OCI-M2 (cell line): ENCODE data around the gene MAPK9.
"Not testable (repeated sequence)": the region's sequence is repeated elsewhere in the genome, so short reads cannot be mapped to it uniquely, and the experiment has no call there.

Experiments used
- DNase-seq: peaks from one replicate; lab custom pipeline; 2025; ENCODE audit not compliant: unreplicated experiment; lab: John Stamatoyannopoulos, UW

The MAPK9 gene

DNA sequence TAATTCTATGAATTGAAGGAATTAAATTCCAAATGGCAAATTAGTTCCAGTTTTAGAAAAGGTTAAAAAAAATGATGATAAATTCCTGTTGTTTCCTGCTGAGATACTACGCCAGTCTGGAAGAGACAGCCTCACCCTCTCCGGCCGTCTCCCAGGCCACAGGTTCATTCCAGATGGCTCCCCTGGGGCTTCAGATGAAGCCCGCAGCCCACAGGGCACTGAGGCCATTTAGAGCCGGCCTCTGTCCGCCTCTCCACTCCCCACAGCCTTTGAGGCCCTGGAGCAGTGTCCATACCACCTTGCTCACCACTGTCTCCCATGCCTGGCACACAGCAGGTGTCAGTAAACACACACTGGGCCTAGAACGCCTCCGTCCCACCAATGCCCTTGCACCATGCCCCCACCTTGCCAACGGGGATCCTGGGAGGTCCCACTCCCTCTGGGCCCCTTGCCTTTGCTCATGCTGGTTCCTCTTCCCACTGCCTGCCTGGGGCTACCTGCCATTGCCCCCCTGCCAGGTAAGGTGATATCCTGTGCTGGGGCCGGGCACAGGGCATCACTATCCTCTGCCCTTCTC is 35.2 kb upstream of the MAPK9 start:
- DNase-seq: no peak

DNA sequence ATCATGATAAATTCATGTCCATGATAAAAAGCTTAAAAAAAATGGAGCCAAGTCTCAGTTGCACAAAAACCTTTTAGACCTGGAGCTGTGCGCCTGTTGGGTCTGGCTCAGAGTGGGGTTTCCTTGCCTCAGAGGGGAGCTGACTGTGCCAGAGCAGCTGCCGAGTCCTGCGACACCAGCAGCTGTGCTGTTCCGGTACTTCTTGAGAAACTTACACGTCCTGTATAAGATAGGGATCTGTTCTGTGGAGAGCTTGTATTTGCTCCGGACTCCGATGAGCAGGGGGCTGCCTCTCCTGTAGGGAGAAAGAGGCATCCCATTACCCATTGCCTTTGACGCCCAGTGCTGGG is 32.7 kb upstream of the MAPK9 start:
- no peak for DNase-seq

DNA sequence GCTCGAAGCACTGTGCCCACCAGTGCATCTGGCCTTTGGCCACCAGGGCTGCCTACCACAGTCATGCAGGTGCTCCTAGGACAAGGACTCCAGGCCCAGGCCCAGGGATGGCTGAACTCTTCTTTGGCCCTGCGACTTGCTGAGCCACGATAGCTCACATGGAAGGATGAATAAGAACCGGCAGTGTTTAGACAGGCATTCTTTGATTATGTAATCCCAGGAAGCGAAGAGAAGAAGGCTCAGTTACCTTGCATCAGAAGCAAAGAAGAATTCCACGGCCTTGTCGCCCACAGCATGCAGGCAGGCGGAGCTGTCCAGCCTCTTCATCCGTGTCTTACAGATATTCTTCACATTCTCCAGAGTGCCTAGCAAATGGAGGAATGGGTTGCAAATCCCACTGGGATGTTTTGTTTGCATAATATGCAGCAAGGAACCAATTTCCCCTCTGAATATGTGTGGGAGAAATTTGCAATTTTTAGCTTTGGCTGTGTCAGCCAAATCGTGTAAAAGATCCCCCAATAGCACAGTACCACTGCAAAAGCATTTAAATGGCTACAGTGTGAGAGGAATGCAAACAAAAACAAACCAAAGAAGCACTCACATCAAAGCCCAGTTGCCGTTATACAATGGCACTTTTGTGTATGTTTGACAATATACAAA is 32.2 kb upstream of the MAPK9 start:
- no peak for DNase-seq

DNA sequence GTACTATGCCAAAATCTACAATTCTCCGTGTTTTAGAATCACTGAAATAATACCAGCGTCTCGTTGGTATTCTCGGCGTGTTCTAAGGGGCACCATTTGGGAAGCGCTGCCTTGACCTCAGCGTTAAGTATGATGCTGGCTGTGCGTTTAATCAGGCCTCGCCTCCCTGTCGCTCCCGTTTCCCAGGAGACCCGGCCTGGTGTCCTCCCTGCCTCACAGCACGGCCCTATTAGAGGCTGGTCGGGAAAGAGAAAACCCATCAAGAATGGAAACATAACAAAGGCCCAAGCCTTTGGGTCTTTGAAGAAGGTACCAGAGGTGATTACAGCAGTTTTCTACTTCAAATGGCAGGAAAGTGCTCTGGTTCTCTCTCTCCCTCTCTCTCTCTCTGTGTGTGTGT is 31.3 kb upstream of the MAPK9 start:
- DNase-seq: no peak

DNA sequence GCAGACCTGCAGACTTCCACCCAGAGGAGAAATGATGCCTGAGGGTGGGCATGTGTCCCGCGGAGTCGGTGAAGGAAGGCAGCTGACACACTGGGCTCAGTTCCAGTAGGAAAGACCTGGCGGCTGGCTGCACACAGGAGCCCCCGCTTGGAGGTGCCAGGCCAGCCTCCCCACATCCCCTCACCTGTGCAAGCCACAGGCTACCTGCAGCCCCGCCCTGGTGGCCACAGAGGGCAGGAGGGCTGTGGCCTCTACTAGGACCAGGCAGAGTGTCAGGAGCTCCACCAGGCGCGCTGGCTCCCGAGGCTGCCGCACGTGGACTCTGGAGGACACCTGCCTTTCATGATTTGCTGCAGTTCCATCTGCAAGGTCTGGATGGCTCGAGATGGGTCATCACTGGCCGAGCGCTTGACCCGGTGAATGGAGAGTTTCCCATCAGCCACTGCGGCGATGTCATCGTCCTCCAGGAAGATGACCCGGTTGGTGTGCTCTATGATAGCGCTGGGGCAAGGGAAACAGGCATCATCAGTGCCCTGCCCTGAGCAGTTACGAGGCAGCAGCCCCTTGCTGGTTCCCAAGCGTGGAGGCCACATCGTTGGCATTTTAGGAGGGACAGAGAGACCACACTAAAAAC is 26.7 kb upstream of the MAPK9 start:
- no peak for DNase-seq

DNA sequence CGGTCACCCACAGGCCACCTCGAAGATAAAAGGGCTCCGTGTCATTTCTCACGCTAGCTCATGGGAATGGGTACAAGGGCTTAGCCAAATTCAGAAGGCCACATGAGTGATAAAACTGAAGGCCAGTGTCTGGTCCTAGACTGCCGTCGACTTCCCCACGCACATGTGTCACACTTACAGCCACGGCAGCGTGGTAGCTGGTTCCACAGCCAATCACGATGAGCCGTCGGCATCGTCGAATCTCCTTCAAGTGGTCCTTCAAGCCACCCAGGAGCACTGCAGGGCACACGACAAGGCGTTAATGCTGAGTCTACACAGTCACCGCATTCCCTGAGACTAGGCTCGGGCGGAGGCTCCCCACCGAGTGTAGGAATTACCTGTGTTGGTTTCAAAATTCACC is 24.7 kb upstream of the MAPK9 start:
- DNase-seq: no peak

DNA sequence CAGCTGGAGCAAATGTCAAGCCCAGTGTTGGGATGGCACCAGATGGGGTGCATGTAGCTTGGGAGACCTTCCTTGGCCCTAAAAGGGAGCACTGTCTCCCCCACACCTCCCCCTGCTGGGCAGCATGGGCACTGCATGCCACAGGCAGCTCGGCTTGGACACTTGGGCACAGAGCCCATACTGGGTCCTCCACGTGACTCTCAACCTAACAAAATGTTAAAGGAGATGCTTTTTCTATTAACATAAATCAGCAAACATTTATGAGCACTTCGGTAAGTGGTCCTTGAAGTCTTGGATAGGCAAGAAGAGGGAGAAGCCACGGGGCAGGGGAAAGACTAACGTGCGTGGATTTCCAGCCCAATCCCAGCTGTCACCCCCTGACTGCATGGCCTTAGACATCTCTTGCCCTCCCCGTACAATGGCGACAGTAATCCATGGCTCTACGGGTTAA is 23.9 kb upstream of the MAPK9 start:
- DNase-seq: no peak

DNA sequence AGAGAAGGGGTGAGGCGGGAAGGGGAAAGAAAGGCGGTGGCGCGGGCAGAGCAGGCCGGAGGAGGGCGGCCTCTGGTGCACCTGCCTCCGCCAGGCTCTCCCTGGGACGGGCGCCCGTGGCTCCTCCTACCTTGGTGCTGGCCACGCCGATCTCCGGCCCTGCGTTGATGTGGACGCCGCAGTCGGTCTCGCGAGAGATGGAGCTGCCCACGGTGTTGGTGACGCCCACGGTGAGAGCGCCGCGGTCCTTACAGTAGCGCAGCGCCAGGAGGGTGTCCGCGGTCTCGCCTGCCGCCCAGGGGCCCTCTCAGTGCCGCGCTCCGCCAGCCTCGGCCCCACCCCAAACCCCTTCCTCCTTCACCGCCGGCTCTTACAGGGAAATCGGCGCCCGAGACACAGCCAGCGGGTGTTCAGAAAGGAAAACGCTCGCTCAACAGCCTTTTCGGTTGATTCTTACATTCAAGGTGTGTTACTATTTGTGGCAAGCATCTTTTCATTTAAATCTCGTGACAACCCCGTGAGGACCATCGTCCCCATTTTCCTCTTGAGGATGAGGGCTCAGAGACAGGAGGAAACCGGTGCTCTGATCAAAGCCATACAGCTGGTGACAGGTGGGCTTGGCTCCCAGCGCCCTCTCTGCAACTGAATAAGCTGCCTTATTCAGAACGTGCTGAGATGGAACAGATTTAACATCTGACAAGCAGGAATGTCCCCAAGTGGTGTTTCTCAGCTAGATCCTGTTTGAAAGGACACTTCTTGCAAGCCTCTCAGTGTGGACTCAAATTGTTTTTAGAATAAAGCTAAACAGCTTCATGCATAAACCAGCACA is 22.0 kb upstream of the MAPK9 start:
- no peak for DNase-seq

DNA sequence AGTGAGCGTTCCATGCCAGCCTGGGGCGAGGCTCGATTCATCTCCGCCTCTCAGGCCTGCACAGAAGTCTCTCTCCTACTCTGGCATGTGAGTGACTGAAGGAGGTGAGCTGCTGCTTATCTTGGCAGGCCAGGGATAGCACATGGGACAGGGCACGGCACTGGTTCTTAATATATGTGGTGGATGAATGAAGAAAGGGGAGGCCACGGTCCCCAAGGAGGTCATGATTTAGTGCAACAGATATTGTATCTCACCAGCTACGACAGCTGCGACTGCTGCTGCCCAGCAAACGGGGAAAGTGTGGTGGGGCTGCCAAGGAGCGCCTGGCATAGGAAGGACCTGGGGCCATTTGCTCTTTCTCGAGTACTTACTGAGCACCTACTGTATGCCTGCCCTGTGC is 19.3 kb upstream of the MAPK9 start:
- DNase-seq: no peak

DNA sequence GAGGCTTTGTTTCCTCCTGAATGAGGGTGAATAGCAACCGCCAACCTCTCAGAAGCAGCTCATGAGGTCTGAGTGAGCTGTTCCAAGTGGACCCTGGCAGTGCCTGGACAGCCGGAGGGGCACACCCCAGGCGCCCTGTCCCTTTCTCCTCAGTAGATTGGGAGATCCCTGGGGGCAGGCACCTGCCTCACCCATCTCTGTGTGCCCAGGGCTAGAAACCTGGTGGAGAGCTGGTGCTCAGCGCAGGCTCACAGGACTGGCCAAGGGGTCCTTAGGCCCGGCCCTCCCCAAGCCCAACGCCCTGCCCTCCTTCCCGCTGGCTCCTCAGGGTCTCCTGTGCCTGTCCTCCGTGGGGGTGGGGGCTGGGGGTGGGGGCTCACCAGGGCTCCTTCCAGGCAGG is 14.9 kb upstream of the MAPK9 start:
- DNase-seq: no peak

DNA sequence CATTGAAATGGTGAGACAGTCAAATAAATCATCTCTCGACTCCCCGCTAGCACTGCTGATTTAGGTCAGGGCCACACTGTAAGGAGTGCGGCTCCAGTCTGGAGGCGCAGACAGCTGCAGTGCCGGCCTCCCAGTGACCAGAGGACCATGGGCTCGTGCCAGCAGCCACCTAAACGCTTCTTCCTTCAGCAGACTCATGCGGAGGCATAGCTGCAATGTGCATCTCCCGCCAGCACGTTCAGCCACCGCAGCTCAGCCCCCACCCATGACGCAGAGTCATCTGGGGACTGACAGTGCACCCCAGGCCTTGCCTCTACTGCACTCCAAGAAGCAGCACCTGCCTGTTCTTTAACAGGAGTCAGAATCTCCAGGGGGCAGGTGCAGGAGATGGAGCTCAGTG is 13.6 kb upstream of the MAPK9 start:
- no peak for DNase-seq

DNA sequence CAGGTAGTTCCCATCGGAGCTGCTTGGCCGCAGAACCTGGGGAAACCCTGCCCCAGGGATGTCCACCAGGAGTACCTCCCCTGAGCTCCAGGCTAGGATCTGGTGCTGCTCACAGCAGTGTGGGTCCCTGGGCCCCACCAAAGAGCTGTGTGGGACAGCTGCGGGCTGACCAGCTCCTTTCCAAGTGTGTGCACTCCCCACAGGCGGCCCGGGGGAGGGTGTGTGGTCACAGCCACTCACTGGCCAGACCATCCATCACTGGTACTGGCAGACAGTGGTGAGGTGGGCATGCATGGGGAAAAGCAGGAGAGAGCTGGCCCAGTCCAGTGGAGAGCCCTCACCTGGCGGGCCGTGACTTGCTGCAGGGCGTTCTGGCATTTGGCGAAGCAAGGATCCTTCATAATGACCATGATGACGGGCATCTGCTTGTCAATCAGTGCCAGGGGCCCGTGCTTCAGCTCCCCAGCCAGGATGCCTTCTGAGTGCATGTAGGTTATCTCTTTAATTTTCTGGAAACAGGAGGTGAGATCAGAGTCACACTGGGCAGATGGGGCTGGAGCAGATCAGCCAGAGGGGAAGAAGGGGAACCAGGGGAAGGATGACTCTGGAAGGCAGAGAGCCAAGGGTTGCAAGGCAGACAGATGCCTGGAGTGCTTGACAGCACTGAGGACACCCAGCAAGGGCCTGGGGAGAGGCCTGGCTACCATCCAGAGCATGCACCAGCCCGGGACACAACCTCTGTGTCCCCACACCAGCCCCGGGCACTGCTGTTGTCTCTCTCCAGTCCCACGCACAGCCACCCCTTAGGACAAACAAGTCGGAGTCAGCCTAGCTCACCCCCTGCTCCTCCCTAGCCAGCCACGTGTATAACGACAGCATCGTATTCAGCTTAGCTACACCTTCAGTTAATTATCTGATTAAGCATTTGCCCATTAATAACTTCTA is 12.8 kb upstream of the MAPK9 start:
- no peak for DNase-seq

DNA sequence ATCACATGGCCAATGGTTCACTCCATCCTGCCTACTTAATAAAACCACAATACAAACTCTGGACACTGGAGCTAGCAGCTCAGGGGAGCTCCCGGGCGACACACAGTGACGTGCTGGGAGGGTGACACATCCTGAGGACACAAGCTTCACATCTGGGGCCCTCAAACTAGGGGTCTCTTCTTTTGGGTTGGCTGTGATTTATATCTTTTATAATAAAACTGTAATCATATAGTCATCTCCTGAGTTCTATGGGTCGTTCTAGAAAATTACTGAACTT is 12.1 kb upstream of the MAPK9 start:
- DNase-seq: no peak

DNA sequence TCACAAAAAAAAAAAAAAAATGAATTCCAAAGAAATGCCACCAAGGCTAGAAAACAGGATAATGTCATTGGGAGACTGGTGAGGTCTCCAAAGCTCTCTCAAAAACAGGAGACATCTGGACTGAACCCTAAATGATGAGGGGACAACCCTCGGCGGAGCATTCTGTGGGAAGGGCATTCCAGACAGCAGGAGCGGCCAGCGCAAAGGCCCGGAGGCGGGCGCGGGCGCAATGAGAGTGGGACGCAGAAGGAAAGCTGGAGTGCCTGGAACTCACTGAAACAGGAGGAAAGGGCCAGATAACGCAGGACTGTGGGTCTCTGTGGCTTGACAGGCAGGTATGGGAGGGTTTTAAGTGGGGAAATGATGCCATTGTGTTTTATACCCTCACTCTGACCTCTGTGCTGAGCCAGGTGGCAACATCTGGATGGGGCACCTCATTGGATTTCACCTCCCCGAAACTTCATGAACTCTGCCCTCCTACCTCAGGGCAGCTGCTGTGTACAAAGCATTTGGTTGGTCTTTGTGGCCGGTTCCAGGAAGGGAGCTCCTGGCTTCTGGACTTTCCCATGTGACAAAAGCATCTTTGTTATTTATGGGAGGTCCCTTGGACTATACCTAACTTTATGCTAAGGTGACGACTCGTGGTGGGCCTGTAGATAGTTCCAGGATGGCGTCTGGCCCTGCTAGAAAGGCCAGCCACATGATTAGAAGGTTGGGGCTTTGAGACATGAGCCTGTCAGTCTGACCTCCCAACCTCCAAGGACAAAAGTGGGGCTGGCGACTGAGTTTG is 11.5 kb upstream of the MAPK9 start:
- no peak for DNase-seq

DNA sequence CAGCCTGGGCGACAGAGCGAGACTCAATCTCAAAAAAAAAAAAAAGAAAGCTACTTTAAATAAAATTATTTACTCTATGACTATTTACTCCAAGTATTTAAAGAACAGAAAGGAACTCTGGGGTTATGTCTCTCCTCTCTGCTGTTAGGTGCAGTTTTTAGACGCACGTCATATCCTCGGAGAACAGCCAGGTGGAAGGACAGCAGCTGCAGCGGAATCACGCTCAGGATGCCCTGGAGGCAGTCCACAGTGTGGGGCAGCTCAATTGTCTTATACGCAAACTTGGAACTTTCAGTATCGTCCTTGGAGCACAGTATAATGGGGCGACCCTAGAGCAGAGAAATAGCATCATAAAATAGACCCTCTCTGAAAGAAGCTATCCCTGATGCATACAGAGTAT is 10.4 kb upstream of the MAPK9 start:
- no peak for DNase-seq

DNA sequence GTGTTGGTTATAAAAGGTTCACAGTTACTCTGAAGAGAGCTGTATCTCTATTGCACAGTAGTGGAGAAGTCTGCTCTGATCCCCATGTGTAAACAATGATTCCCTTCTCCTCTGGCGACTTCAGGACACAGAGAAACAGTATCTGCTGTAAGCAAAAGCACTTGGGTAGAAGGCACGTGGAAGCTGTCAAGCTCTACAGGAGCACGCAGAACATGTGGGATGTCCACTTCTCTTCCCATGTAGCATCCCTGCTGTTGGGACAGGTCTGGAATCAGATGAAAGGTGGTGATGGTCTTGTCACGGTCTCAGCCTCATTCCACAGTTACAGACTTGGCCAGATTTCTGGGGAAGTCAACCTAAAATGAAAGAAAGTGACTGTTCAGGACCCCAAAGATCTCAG is 9.4 kb upstream of the MAPK9 start:
- DNase-seq: no peak

DNA sequence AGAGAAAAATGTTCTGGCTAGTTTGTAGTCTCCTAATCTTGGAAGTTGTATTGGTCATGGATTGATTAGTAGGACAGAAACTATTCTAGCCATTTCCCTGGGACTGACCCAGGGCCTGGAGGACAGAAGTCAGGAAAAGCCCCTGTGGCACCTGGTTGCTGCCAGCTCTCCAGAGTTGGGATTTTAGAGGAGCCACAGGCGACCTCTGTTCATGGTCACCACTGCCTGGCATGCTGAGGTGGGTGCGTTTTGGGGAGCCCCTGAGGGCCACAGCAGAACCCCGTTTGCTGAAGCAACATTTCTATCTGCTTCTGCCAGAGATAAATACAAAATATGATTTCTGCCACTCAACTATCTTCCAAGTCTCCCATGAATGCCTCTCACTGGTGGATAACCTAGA is 7.6 kb upstream of the MAPK9 start:
- no peak for DNase-seq

DNA sequence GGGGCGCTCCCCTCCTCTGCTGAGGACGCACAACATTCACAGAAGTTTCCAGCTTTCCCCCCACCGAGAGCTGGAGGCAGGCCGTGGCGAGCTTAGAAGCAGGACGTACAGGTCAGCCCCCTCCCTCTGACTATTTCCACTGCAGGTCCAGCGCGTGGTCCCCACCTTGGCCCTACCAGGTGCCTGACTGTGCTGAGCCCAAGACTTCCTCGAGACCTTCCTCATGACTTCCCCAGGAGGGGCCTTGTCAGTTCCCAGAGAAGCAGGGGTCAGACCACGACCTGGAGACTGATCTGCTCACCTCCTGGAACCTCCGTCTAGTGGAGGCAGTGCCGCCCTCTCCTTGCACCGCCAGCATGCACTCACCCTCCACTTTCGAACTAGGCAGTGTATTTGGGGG is 7.1 kb upstream of the MAPK9 start:
- not testable (repeated sequence) for DNase-seq

DNA sequence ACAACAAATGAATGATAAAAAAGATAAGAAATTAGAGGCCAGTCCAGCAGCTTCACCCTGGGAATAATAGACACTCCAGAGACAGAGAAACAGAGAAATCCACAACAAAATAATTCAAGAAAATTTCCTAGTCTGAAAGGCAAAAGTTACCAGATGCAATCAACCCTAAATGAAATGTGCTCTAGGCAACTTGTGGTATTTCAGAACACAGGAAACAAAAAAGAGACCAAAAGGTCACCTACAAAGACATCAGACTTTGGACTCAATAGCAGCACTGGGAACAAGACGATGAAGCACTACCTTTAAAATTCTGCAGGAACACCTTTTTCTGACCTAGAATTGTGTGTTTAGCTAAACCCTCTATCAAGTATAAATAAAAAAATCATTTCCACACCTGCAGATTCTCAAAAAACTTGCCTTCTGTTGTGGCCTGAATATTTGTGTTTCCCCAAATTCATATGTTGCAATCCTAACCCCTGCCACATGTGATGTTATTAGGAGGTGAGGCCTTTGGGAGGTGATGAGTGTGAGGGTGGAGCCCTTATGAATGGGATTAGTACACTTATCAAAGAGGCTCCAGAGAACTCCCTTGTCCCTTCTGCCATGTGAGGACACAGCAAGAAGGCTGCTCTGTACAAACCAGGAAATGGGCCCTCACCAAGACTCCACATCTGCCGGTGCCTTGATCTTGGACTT is 5.9 kb upstream of the MAPK9 start:
- DNase-seq: no peak

DNA sequence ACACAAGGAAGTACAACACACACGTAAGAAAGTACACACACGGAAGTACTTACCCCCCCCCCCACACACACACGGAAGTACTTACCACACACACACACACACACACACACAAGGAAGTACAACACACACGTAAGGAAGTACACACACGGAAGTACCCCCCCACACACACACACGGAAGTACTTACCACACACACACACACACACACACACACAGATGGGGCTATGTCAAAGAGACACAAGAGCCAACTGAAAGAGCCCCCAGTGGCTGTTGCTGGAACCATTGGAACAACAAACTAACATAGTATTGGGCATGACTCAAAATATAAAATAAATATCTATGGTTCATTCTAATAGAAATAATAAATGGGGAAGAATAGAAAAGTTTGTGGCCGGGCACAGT is 4.9 kb upstream of the MAPK9 start:
- DNase-seq: no peak
